ENCODE measurements around the gene CCT7.
A peak's percentile ranks its signal among the peaks of the same experiment; 100 is the strongest.

The CCT7 gene

GRCh38 chr2:73294239-73294638 is 60.1 kb downstream of the CCT7 start:
- Histone ChIP-seq H3K4me1 (ENCODE audit: control insufficient read depth, low read length) (peaks cover 5% of the 10 kb centered on the region; the same call in 1 of the 2 replicates), H4K20me1 (ENCODE audit: control insufficient read depth, insufficient read depth, low read depth, low read length) (peaks cover 4% of the 10 kb centered on the region), H3K27me3 (ENCODE audit: control insufficient read depth, low read length) (peaks cover 71% of the 10 kb centered on the region), H3K4me3 (ENCODE audit: low read length) (0 out of 2 replicates have a peak overlapping the region, but pooled peaks have one; percentile 73), H3K27ac (ENCODE audit: low read depth, low read length) (no peak overlapping the region), H3K9me3 (ENCODE audit: control insufficient read depth, insufficient read depth, low read length) (no peaks in the 10 kb centered on the region), H3K4me2 (ENCODE audit: low read length) (peak overlapping the region; percentile 83; the same call in 1 of the 2 replicates), H3F3A (ENCODE audit: control insufficient read depth, insufficient read depth) (peaks cover 2% of the 10 kb centered on the region; the same call in 1 of the 2 replicates), H3K9me2 (replicated peaks; ENCODE audit: control insufficient read depth, low read length) (no peaks in the 10 kb centered on the region), H3K36me3 (ENCODE audit: control insufficient read depth, low read length) (no peaks in the 10 kb centered on the region), H3K79me2 (ENCODE audit: control insufficient read depth, low read length) (no peaks in the 10 kb centered on the region)
- TF ChIP-seq CTCF (IDR thresholded peaks at IDR 0.05; ENCODE audit: low read depth, low read length, poor library complexity, severe bottlenecking) (no peak), EZH2phosphoT487 (IDR thresholded peaks at IDR 0.05; ENCODE audit: borderline replicate concordance, low read length) (no peak)

- Histone ChIP-seq H4K20me1 (ENCODE audit: control insufficient read depth, insufficient read depth, low read depth, low read length) (no peaks in the 10 kb centered on the region; the same call in 1 of the 2 replicates), H3K4me1 (ENCODE audit: control insufficient read depth, low read length) (peaks cover 5% of the 10 kb centered on the region; the same call in 1 of the 2 replicates), H3K27ac (ENCODE audit: low read depth, low read length) (no peak overlapping the region), H3K4me2 (ENCODE audit: low read length) (no peak overlapping the region), H3K27me3 (ENCODE audit: control insufficient read depth, low read length) (peaks cover 77% of the 10 kb centered on the region), H3F3A (ENCODE audit: control insufficient read depth, insufficient read depth) (no peaks in the 10 kb centered on the region), H3K36me3 (ENCODE audit: control insufficient read depth, low read length) (no peaks in the 10 kb centered on the region), H3K9me2 (replicated peaks; ENCODE audit: control insufficient read depth, low read length) (no peaks in the 10 kb centered on the region), H3K9me3 (ENCODE audit: control insufficient read depth, insufficient read depth, low read length) (no peaks in the 10 kb centered on the region), H3K4me3 (ENCODE audit: low read length) (no peak overlapping the region), H3K79me2 (ENCODE audit: control insufficient read depth, low read length) (no peaks in the 10 kb centered on the region)
- TF ChIP-seq CTCF (IDR thresholded peaks at IDR 0.05; ENCODE audit: low read depth, low read length, poor library complexity, severe bottlenecking) (no peak), EZH2phosphoT487 (IDR thresholded peaks at IDR 0.05; ENCODE audit: borderline replicate concordance, low read length) (no peak)
Measured at GRCh38 chr2:73295751-73296400, 61.8 kb downstream of the CCT7 start.

GRCh38 chr2:73297151-73297559 is 63.0 kb downstream of the CCT7 start:
- peaks cover 5% of the 10 kb centered on the region; the same call in 1 of the 2 replicates for H3K4me1 ChIP-seq (ENCODE audit: control insufficient read depth, low read length)

More at GRCh38 chr2:73297151-73297559, 63.0 kb downstream of the CCT7 start:
- Histone ChIP-seq H3F3A (ENCODE audit: control insufficient read depth, insufficient read depth) (no peaks in the 10 kb centered on the region), H3K36me3 (ENCODE audit: control insufficient read depth, low read length) (no peaks in the 10 kb centered on the region), H3K9me2 (replicated peaks; ENCODE audit: control insufficient read depth, low read length) (no peaks in the 10 kb centered on the region), H3K79me2 (ENCODE audit: control insufficient read depth, low read length) (no peaks in the 10 kb centered on the region), H3K4me2 (ENCODE audit: low read length) (no peak overlapping the region), H3K4me3 (ENCODE audit: low read length) (no peak overlapping the region), H3K27me3 (ENCODE audit: control insufficient read depth, low read length) (peaks cover 64% of the 10 kb centered on the region), H3K9me3 (ENCODE audit: control insufficient read depth, insufficient read depth, low read length) (no peaks in the 10 kb centered on the region), H3K27ac (ENCODE audit: low read depth, low read length) (no peak overlapping the region), H4K20me1 (ENCODE audit: control insufficient read depth, insufficient read depth, low read depth, low read length) (no peaks in the 10 kb centered on the region; the same call in 1 of the 2 replicates)
- TF ChIP-seq EZH2phosphoT487 (IDR thresholded peaks at IDR 0.05; ENCODE audit: borderline replicate concordance, low read length) (no peak), CTCF (IDR thresholded peaks at IDR 0.05; ENCODE audit: low read depth, low read length, poor library complexity, severe bottlenecking) (no peak)

Data from DOHH2 (cell line).